Activated CD8-positive, alpha-beta memory T cell treated with anti-CD3 and anti-CD28 coated beads for 24 hours (primary cell): ENCODE results near the gene TMEM243.
"Not testable (repeated sequence)": the region's sequence is repeated elsewhere in the genome, so short reads cannot be mapped to it uniquely, and the experiment has no call there.

Experiments used
- DNase-seq: peaks from one replicate; pipeline ENCODE4 v3.0.0-alpha.2; 2020

TMEM243 gene

GRCh38 chr7:87219545-87220025 lies at the start of gene TMEM243:
Gene TMEM243 (minus strand): TSS chr7:87219732. CDS start chr7:87219503, 229 bp downstream.
- peak; percentile 88 for DNase-seq

GRCh38 chr7:87267239-87267900 lies 47.8 kb upstream of the TMEM243 start:
- DNase-seq = no peak

GRCh38 chr7:87263537-87263936 lies 44.0 kb upstream of the TMEM243 start:
- no peak for DNase-seq

GRCh38 chr7:87253589-87254087 lies 34.1 kb upstream of the TMEM243 start:
- DNase-seq = no peak

- DNase-seq = not testable (repeated sequence)
Measured at GRCh38 chr7:87245671-87246070, 26.1 kb upstream of the TMEM243 start.

GRCh38 chr7:87238464-87239051 lies 19.0 kb upstream of the TMEM243 start:
- DNase-seq = not testable (repeated sequence)

- DNase-seq = no peak
Measured at GRCh38 chr7:87234949-87235348, 15.4 kb upstream of the TMEM243 start.

- DNase-seq = no peak
Measured at GRCh38 chr7:87231711-87232110, 12.2 kb upstream of the TMEM243 start.

- no peak for DNase-seq
Measured at GRCh38 chr7:87231258-87231657, 11.7 kb upstream of the TMEM243 start.

- DNase-seq = no peak
Measured at GRCh38 chr7:87226495-87226894, 7.0 kb upstream of the TMEM243 start.

GRCh38 chr7:87225696-87226095 lies 6.2 kb upstream of the TMEM243 start:
- DNase-seq = no peak

- no peak for DNase-seq
Measured at GRCh38 chr7:87223666-87224065, 4.1 kb upstream of the TMEM243 start.

- DNase-seq = no peak
Measured at GRCh38 chr7:87220734-87221215, 1.2 kb upstream of the TMEM243 start.

GRCh38 chr7:87220026-87220733 lies 648 bp upstream of the TMEM243 start:
- DNase-seq = peak; percentile 92

GRCh38 chr7:87218796-87219544 lies 562 bp downstream of the TMEM243 start:
- no peak for DNase-seq

GRCh38 chr7:87217983-87218653 lies 1.4 kb downstream of the TMEM243 start:
- no peak for DNase-seq

- peak; percentile 71 for DNase-seq
Measured at GRCh38 chr7:87216701-87217508, 2.6 kb downstream of the TMEM243 start.

GRCh38 chr7:87215046-87215445 lies 4.5 kb downstream of the TMEM243 start:
- DNase-seq = no peak

- no peak for DNase-seq
Measured at GRCh38 chr7:87213811-87214210, 5.7 kb downstream of the TMEM243 start.

GRCh38 chr7:87213252-87213651 lies 6.3 kb downstream of the TMEM243 start:
- DNase-seq = no peak

GRCh38 chr7:87212498-87212897 lies 7.0 kb downstream of the TMEM243 start:
- DNase-seq = no peak
